Caki2 (cell line): ENCODE measurements around the gene CATSPERD. TPM values are rescaled to one million over a fixed set of nuclear protein-coding genes. Genes with fewer than 3 reads are reported as not detected.
"Not testable (repeated sequence)": the region's sequence is repeated elsewhere in the genome, so short reads cannot be mapped to it uniquely, and the experiment has no call there.

Experiments used
- DNase-seq: peaks from one replicate; pipeline ENCODE4 v3.0.0-alpha.2; 2015; ENCODE audit warnings: low read depth
- in situ Hi-C: cut with HindIII; loops from 2 replicates; pipeline ENCODE4 v1.10.0; 2016; ENCODE audit warnings: low sequenced_read_pairs, low pct_unique_long_range_greater_than_20kb, mixed read lengths
- total RNA-seq: library from RNA; depleted of rRNA; stranded (reverse); fragments of >200 nt; shearing (Covaris generic); gene quantifications from 2 replicates; pipeline ENCODE4 v1.2.3, GENCODE V29; 2014; ENCODE audit warnings: low replicate concordance

CATSPERD gene
- total RNA-seq, 1 experiment from 2014 or later: not detected

GRCh38 chr19:5773276-5773675 is 52.8 kb downstream of the CATSPERD start:
- in situ Hi-C loops: no loop called here
- DNase-seq: no peak

DNA sequence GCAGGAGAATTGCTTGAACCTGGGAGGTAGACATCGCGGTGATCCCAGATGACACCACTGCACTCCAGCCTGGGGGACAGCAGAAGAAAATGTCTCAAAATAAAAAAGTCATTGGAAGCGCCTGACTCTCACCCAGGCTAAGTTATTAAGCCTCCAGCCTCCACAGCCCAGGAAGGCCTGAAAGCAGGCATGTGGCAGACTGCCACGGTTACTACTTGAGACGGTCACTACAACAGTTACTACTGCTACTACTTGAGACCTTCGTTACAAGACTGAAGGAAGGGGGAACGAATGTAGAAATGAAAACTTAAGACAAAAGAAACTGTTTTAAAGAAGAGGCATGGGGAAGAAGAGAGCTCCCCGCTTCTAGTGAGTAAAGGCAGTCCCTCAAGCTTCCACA is 54.5 kb downstream of the CATSPERD start:
- DNase-seq: no peak
- in situ Hi-C loops: no loop called here

GRCh38 chr19:5775668-5776309 is 55.4 kb downstream of the CATSPERD start:
- in situ Hi-C loops: no loop called here
- DNase-seq: no peak

DNA sequence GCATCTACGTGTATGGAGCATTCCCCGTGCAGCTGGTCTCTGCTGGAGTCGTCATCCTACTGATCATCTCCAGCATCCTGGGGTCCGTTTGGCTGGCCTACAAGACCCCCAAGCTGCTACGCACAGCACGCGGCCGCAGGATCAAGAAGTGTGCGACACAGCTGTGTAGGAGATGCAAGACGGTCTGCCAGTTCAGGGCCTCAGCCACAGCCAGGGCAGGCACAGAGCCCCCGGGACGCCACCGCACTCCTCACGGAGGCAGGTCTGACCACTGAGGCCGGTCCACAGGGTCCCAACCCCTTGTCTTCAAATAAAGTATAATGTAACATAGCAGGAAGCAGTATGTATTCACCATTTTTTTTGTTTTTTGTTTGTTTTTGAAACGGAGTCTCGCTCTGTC is 58.0 kb downstream of the CATSPERD start:
- DNase-seq: no peak
- in situ Hi-C loops: no loop called here

DNA sequence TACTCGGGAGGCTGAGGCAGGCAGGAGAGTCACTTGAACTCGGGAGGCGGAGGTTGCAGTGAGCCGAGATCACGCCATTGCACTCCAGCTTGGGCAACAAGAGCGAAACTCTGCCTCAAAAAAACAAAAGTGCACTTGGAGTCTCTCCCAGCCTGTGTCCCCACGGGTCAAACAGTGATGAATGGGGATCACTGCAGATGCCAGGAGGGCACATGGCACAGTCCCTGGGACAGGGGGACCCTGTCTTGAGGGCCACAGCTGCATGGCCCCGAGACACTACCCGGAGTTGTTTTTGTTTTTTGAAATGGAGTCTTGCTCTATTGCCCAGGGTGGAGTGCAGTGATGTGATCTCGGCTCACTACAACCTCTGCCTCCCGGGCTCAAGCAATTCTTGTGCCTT is 60.5 kb downstream of the CATSPERD start:
- DNase-seq, in situ Hi-C loops: not testable (repeated sequence)

DNA sequence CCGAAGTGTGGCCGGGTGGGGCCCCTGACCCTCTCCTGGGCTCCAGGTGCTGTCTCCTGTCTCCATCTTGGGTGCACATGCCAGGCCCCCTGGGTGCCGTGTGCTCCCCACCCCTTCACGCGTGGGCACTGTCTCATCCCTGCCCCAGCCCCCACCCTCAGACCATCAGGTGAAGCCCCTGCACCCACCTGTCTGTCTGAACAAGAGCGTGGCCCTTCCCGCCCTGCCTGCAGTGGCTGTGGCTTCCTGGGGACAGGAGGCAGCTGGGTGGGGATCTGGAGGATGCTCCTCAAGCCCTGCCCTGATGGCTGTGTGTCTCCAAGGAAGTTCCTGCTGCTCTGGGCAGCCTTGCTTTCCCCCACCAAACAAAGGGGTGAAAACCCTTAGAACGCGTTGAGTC is 61.9 kb downstream of the CATSPERD start:
- in situ Hi-C loops: no loop called here
- no peak for DNase-seq

- in situ Hi-C loops: no loop called here
These were observed 62.8 kb downstream of the CATSPERD start for GRCh38 chr19:5782945-5783919.

GRCh38 chr19:5784581-5785147 is 64.2 kb downstream of the CATSPERD start, which contains the start of gene PRR22:
PRR22 (minus strand) TSS chr19:5784746; CDS start chr19:5784660, 86 bp downstream.
- DNase-seq: no peak
- in situ Hi-C loops: no loop called here

More at GRCh38 chr19:5782945-5783919, 62.8 kb downstream of the CATSPERD start:
- DNase-seq: no peak

DNA sequence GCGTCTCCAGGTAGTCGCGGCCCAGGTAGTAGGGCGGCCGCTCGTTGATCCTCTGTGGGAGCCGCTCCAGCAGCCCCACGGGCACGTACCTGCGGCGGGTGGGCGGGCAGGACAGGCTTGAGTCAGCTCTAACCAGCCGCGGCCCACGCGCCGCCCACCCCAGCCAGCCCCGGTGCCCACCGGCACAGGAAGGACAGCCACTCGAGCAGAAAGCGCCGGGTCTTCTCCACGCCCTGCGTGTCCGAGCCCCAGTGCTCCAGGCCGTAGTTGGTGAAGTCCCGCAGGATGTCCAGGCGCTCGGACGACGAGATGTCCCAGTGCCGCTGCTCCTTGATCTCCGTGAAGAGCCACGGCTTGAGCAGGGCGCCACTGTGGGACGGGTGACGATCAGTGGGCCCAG is 65.0 kb downstream of the CATSPERD start:
- in situ Hi-C loops: no loop called here
- DNase-seq: no peak

GRCh38 chr19:5786593-5787408 is 66.4 kb downstream of the CATSPERD start:
- in situ Hi-C loops: no loop called here
- DNase-seq: no peak

DNA sequence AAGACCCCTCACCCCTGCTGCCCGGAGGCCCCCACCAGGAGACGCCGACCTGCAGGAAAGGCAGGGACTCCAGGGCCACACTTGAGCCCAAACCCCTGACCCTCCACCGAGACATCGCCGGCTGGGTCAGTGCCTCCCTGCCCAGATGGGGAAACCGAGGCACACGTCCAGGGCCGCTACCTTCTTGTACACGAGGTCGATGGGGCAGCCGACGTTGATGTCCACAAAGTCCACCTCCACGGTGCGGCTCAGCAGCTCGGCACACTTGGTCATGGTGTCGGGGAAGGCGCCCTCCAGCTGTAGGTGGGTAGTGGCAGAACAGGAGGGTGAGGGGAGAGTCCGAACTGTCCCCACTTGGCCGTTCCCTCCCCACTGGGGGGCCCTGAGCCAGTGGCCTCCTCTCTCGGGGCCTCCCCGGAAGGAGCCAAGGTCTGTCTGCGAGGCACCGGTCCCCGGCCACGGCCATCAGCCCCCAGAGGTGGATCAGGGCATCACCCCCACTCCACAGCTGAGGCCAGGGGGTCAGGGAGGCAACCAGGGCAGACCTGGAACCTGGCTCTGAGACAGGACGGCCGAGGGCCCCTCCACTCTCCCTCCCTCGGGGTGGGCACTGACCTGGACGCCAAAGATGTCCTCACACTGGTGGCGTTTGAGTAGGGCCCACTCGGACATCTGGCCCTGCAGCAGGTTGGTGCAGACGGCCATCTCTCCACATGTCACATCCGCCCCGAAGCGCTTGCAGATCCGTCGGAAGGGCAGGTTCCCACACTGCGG is 67.2 kb downstream of the CATSPERD start:
- in situ Hi-C loops: no loop called here
- DNase-seq: no peak

- in situ Hi-C loops: no loop called here
- DNase-seq: no peak
These were observed 68.0 kb downstream of the CATSPERD start for GRCh38 chr19:5788422-5788821.

- DNase-seq: no peak
- in situ Hi-C loops: no loop called here
These were observed 68.9 kb downstream of the CATSPERD start for GRCh38 chr19:5789351-5789761.

DNA sequence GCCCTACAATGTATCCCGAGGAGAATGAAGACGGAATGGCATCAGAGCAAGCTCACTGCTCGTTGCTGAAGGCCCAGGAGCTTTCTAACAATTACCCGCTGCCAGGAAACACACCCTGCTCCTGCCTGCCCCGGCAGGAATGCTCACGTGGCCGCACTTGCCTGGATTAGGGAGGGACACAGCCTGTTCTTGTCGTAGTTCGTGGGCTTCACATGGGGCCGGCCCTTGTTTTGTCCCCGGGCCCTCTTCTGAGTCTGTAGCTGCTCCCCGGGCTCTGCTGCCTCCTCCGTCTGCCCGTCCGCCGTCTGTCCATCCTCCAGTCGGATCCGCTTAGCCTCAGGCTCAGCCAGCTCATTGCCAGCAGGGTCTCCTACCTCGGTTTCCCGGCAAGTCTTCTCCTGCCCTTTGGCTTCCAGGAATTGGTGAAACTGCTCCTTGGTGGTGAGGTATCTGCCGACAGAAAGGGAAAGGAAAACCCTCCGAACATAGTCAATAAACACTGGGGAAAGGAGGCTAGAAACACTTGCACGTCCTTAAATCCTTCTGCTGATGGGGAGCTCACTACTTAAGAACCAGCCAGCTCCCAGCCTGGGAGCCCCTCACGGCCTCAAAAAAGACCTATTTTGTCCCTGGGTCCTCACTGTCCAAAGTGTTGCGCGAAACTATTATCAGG is 69.6 kb downstream of the CATSPERD start:
- in situ Hi-C loops: no loop called here
- no peak for DNase-seq

- DNase-seq: peak; percentile 97
- in situ Hi-C loops: no loop called here
These were observed 70.4 kb downstream of the CATSPERD start, which contains the start of gene DUS3L for GRCh38 chr19:5790559-5791520. DUS3L (minus strand) TSS chr19:5791163; CDS start chr19:5791141, 22 bp downstream.

- DNase-seq: no peak
- in situ Hi-C loops: no loop called here
These were observed 71.8 kb downstream of the CATSPERD start for GRCh38 chr19:5792224-5792623.
